Neural cell (in vitro differentiated cells): ENCODE measurements around the gene ENO3. TPM values are rescaled to one million over a fixed set of nuclear protein-coding genes. Genes with fewer than 3 reads are reported as not detected.

Source experiments
- H2AFZ ChIP-seq: fragments of 200-600, 300-800 bp; sonication (generic), shearing (Covaris generic); 2 replicates; pipeline ENCODE4 v1.6.0; 2014; ENCODE audit warnings: low read depth, mild to moderate bottlenecking, antibody characterized with exemption, low read length, moderate library complexity
- H3F3A ChIP-seq: fragments of 200-600 bp; shearing (Covaris generic); 2 replicates; pipeline ENCODE4 v1.6.1; 2016; ENCODE audit warnings: mild to moderate bottlenecking, moderate library complexity, mixed read lengths, antibody characterized with exemption, low read length; ENCODE audit not compliant: insufficient read depth, poor library complexity, severe bottlenecking
- H3K27ac ChIP-seq: fragments of 200-600, 300-800 bp; sonication (generic), shearing (Covaris generic); 2 replicates; pipeline ENCODE4 v1.5.1; 2014; ENCODE audit warnings: mild to moderate bottlenecking, low read length, moderate library complexity
- H3K27me3 ChIP-seq: fragments of 300-800, 200-600 bp; sonication (generic), shearing (Covaris generic); 2 replicates; pipeline ENCODE4 v1.6.0; 2014; ENCODE audit warnings: mild to moderate bottlenecking, low read depth, low read length, moderate library complexity; ENCODE audit not compliant: insufficient read depth
- H3K36me3 ChIP-seq: fragments of 300-800, 200-600 bp; sonication (generic), shearing (Covaris generic); 2 replicates; pipeline ENCODE4 v1.5.1; 2014; ENCODE audit warnings: mild to moderate bottlenecking, antibody characterized with exemption, low read length, moderate library complexity; ENCODE audit not compliant: insufficient read depth
- H3K4me2 ChIP-seq: fragments of 300-800, 200-600 bp; sonication (generic), shearing (Covaris generic); 2 replicates; pipeline ENCODE4 v1.6.0; 2014; ENCODE audit warnings: mild to moderate bottlenecking, low read length
- H3K4me3 ChIP-seq: fragments of 300-800, 200-600 bp; sonication (generic), shearing (Covaris generic); 2 replicates; pipeline ENCODE4 v1.5.1; 2014; ENCODE audit warnings: mild to moderate bottlenecking, low read length, moderate library complexity
- H3K79me2 ChIP-seq: fragments of 200-600 bp; shearing (Covaris generic); replicated peaks from 2 replicates; pipeline ENCODE4 v1.6.0; 2014; ENCODE audit warnings: mild to moderate bottlenecking, low read length, moderate library complexity; ENCODE audit not compliant: insufficient read depth
- H3K9ac ChIP-seq: fragments of 300-800, 200-600 bp; sonication (generic), shearing (Covaris generic); 2 replicates; pipeline ENCODE4 v1.6.1; 2016; ENCODE audit warnings: mild to moderate bottlenecking, low read length, mixed read lengths
- H3K9me2 ChIP-seq: fragments of 200-600 bp; shearing (Covaris generic); 2 replicates; pipeline ENCODE4 v1.6.1; 2016; ENCODE audit warnings: mild to moderate bottlenecking, low read length, mixed read lengths; ENCODE audit not compliant: insufficient read depth
- H3K9me3 ChIP-seq: fragments of 200-600, 300-800 bp; sonication (generic), shearing (Covaris generic); 2 replicates; pipeline ENCODE4 v1.6.1; 2016; ENCODE audit warnings: mild to moderate bottlenecking, mixed run types, low read length, moderate library complexity, mixed read lengths
- H4K20me1 ChIP-seq: fragments of 200-600 bp; shearing (Covaris generic); 2 replicates; pipeline ENCODE4 v1.6.1; 2016; ENCODE audit warnings: mild to moderate bottlenecking, mixed run types; ENCODE audit not compliant: insufficient read depth
- EP300 ChIP-seq: fragments of 450-650 bp; conservative IDR thresholded peaks from 2 replicates; pipeline ENCODE4 v1.6.1; 2014; ENCODE audit warnings: antibody characterized with exemption, mild to moderate bottlenecking, moderate library complexity; ENCODE audit not compliant: poor library complexity, severe bottlenecking
- EZH2 ChIP-seq: fragments of 200-600, 300-800 bp; shearing (Covaris generic), sonication (generic); IDR thresholded peaks from 2 replicates; pipeline ENCODE4 v1.6.1; 2014; ENCODE audit warnings: antibody characterized with exemption, low read length, borderline replicate concordance, mild to moderate bottlenecking; ENCODE audit not compliant: insufficient read depth, poor library complexity, severe bottlenecking
- MXI1 ChIP-seq: fragments of 450-650 bp; conservative IDR thresholded peaks from 2 replicates; pipeline ENCODE4 v1.6.1; 2014; ENCODE audit warnings: antibody characterized with exemption, mild to moderate bottlenecking; ENCODE audit not compliant: poor library complexity, severe bottlenecking
- POLR2AphosphoS5 ChIP-seq: IDR thresholded peaks from 2 replicates; pipeline ENCODE4 v1.6.1; 2012
- RAD21 ChIP-seq: fragments of 450-650 bp; conservative IDR thresholded peaks from 2 replicates; pipeline ENCODE4 v1.6.1; 2014; ENCODE audit warnings: antibody characterized with exemption, mild to moderate bottlenecking, moderate library complexity
- SMC3 ChIP-seq: fragments of 450-650 bp; conservative IDR thresholded peaks from 2 replicates; pipeline ENCODE4 v1.6.1; 2014; ENCODE audit warnings: antibody characterized with exemption, mild to moderate bottlenecking, moderate library complexity; ENCODE audit not compliant: poor library complexity
- TAF1 ChIP-seq: IDR thresholded peaks from 2 replicates; pipeline ENCODE4 v1.6.1; 2012; ENCODE audit warnings: low read depth
- polyA minus RNA-seq: library from RNA; depleted of rRNA, polyadenylated mRNA; stranded (reverse); fragments of >200 nt; gene quantifications from 2 replicates; pipeline ENCODE4 v1.2.3, GENCODE V29; 2014
- polyA plus RNA-seq: library from polyadenylated mRNA; depleted of rRNA; stranded (reverse); fragments of >200 nt; gene quantifications from 2 replicates; pipeline ENCODE4 v1.2.3, GENCODE V29; 2014
- TF ChIP-seq, protein P1 (sequence below): IDR thresholded peaks from 2 replicates; pipeline ENCODE4 v1.6.1; 2012; ENCODE audit warnings: borderline replicate concordance
- TF ChIP-seq, protein P2 (sequence below): fragments of 450-650 bp; IDR thresholded peaks from 2 replicates; pipeline ENCODE4 v1.5.1; 2014; ENCODE audit warnings: antibody characterized with exemption, mild to moderate bottlenecking, moderate library complexity; ENCODE audit not compliant: poor library complexity, severe bottlenecking

The ENO3 gene
- 0.54 and 2.3 TPM in 2 replicates for polyA plus RNA-seq
- polyA minus RNA-seq = 0.97 TPM in 1 of 2 replicates, not detected in the other

DNA sequence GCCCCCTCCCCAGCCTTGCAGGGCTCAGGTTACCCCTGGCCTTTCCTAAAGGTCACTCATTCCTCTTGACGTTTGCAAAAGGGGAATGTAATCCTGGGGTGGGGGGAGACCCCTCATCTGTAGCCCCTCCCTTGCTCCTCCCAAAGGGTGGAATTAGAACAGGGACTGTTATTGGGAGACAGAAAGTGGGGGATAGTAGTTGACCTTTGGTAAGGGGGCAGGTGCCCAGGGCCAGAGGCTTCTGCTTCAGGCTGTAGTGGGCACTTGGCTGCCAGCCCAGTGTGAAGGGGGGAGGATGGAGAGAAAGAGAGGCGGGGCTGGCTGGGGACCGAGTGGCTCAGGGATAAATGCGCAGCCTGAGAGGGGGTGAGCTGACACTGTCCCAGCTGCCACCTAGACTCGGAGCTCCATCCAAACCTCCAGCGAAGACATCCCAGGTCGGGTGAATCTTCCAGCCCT lies at the start of gene ENO3:
Gene ENO3 (plus strand): TSS at position 374 of the 459 bp plus-strand sequence. CDS start 711 bp downstream, outside the sequence.
- Histone ChIP-seq H2AFZ (no peak within 1 kb of the TSS), H4K20me1 (no peaks in the 10 kb centered on the region), H3K27me3 (peaks cover 3% of the 10 kb centered on the region), H3F3A (no peaks in the 10 kb centered on the region), H3K9me3 (no peaks in the 10 kb centered on the region), H3K36me3 (no peaks in the 10 kb centered on the region), H3K9me2 (no peaks in the 10 kb centered on the region), H3K4me2 (no peak within 1 kb of the TSS), H3K9ac (no peak within 1 kb of the TSS), H3K27ac (no peak within 1 kb of the TSS), H3K4me3 (no peak within 1 kb of the TSS), H3K79me2 (peaks cover 2% of the 10 kb centered on the region)
- no peak for TF ChIP-seq EZH2
- no peak for TF ChIP-seq EP300
- TF ChIP-seq TAF1 = no peak
- TF ChIP-seq POLR2AphosphoS5 = no peak
- no peak for TF ChIP-seq SMC3

DNA sequence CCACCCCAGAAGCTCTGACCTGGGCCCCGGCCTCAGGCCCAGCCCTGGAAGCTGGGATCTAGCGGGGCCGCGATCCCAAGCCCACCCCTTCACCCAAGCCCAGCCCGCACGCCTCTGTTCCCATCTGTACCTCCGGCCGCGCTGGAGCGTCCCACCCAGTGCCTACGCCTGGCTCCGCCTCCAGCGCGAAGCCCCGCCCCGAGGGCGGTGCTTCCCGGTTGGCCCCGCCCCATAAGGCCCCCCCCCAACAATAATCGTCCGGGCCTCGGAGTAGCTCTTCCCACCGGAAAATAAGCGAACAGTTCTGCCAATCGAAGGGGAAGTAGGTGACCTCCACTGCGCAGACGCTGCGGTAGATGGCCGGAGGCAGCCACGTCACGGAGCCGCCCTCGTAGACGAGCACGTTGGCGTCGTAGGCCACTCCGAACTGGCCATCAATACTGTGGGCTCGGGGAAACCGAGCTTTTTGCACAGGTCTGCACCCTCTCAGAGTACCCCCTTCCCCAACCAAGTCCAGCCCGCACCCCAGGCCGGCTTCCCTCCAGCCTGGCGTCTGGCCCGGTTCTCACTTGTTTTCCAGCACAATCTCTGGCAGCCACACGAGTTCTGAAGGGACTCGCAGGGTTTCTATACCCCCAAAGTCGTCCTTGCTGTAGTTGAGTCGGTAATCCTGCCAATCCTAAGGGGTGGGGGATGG lies 49.1 kb upstream of the ENO3 start:
- Histone ChIP-seq H4K20me1 (no peaks in the 10 kb centered on the region), H3K9me2 (no peaks in the 10 kb centered on the region), H3K79me2 (no peaks in the 10 kb centered on the region), H3F3A (no peaks in the 10 kb centered on the region), H3K27me3 (no peaks in the 10 kb centered on the region), H3K4me2 (no peak overlapping the region), H3K27ac (no peak overlapping the region), H2AFZ (no peak overlapping the region), H3K36me3 (no peaks in the 10 kb centered on the region), H3K9me3 (no peaks in the 10 kb centered on the region), H3K9ac (no peak overlapping the region), H3K4me3 (no peak overlapping the region)
- TF ChIP-seq MXI1 = no peak
- no peak for TF ChIP-seq RAD21
- TF ChIP-seq POLR2AphosphoS5 = no peak
- TF ChIP-seq EP300 = no peak
- TF ChIP-seq SMC3 = no peak
- no peak for TF ChIP-seq EZH2
- TF ChIP-seq, protein P1, sequence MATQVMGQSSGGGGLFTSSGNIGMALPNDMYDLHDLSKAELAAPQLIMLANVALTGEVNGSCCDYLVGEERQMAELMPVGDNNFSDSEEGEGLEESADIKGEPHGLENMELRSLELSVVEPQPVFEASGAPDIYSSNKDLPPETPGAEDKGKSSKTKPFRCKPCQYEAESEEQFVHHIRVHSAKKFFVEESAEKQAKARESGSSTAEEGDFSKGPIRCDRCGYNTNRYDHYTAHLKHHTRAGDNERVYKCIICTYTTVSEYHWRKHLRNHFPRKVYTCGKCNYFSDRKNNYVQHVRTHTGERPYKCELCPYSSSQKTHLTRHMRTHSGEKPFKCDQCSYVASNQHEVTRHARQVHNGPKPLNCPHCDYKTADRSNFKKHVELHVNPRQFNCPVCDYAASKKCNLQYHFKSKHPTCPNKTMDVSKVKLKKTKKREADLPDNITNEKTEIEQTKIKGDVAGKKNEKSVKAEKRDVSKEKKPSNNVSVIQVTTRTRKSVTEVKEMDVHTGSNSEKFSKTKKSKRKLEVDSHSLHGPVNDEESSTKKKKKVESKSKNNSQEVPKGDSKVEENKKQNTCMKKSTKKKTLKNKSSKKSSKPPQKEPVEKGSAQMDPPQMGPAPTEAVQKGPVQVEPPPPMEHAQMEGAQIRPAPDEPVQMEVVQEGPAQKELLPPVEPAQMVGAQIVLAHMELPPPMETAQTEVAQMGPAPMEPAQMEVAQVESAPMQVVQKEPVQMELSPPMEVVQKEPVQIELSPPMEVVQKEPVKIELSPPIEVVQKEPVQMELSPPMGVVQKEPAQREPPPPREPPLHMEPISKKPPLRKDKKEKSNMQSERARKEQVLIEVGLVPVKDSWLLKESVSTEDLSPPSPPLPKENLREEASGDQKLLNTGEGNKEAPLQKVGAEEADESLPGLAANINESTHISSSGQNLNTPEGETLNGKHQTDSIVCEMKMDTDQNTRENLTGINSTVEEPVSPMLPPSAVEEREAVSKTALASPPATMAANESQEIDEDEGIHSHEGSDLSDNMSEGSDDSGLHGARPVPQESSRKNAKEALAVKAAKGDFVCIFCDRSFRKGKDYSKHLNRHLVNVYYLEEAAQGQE = no peak
- TF ChIP-seq, protein P2, sequence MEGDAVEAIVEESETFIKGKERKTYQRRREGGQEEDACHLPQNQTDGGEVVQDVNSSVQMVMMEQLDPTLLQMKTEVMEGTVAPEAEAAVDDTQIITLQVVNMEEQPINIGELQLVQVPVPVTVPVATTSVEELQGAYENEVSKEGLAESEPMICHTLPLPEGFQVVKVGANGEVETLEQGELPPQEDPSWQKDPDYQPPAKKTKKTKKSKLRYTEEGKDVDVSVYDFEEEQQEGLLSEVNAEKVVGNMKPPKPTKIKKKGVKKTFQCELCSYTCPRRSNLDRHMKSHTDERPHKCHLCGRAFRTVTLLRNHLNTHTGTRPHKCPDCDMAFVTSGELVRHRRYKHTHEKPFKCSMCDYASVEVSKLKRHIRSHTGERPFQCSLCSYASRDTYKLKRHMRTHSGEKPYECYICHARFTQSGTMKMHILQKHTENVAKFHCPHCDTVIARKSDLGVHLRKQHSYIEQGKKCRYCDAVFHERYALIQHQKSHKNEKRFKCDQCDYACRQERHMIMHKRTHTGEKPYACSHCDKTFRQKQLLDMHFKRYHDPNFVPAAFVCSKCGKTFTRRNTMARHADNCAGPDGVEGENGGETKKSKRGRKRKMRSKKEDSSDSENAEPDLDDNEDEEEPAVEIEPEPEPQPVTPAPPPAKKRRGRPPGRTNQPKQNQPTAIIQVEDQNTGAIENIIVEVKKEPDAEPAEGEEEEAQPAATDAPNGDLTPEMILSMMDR = no peak
- TF ChIP-seq TAF1 = no peak
